SU-DHL-6 (cell line): ENCODE results near the gene PPARA.

ENCODE experiments used
- H2AFZ ChIP-seq: fragments of 200-600 bp; sonication (generic); 2 replicates; pipeline ENCODE4 v1.6.1; 2014; ENCODE audit warnings: low read depth, mild to moderate bottlenecking, moderate library complexity, mixed read lengths, antibody characterized with exemption, low read length; ENCODE audit not compliant: severe bottlenecking
- H3F3A ChIP-seq: fragments of 200-600 bp; shearing (Covaris generic); 2 replicates; pipeline ENCODE4 v1.6.0; 2016; ENCODE audit warnings: antibody characterized with exemption, mild to moderate bottlenecking; ENCODE audit not compliant: insufficient read depth
- H3K27ac ChIP-seq: fragments of 200-600 bp; sonication (generic); 2 replicates; pipeline ENCODE4 v1.5.1; 2016; ENCODE audit warnings: low read depth, mild to moderate bottlenecking, low read length, moderate library complexity, mixed read lengths
- H3K27me3 ChIP-seq: fragments of 200-600 bp; sonication (generic), shearing (Covaris generic); 2 replicates; pipeline ENCODE4 v1.6.0; 2014; ENCODE audit warnings: mild to moderate bottlenecking, low read length
- H3K36me3 ChIP-seq: fragments of 200-600 bp; sonication (generic); 2 replicates; pipeline ENCODE4 v1.6.1; 2014; ENCODE audit warnings: mild to moderate bottlenecking, low read length, mixed read lengths
- H3K4me2 ChIP-seq: fragments of 300-600, 200-600 bp; shearing (Covaris generic), sonication (generic); 2 replicates; pipeline ENCODE4 v1.6.0; 2014; ENCODE audit warnings: low read length, low read depth, mild to moderate bottlenecking; ENCODE audit not compliant: poor library complexity, severe bottlenecking
- H3K4me3 ChIP-seq: fragments of 200-600 bp; sonication (generic); 2 replicates; pipeline ENCODE4 v1.5.1; 2014; ENCODE audit warnings: antibody characterized with exemption, low read length, mild to moderate bottlenecking, mixed read lengths; ENCODE audit not compliant: insufficient read depth, poor library complexity, severe bottlenecking
- H3K79me2 ChIP-seq: fragments of 200-600 bp; sonication (generic); 2 replicates; pipeline ENCODE4 v1.6.1; 2014; ENCODE audit warnings: mild to moderate bottlenecking, low read length, moderate library complexity; ENCODE audit not compliant: insufficient read depth
- H3K9ac ChIP-seq: fragments of 200-600 bp; sonication (generic); 2 replicates; pipeline ENCODE4 v1.7.0; 2014; ENCODE audit warnings: mild to moderate bottlenecking, low read length
- H3K9me2 ChIP-seq: fragments of 200-600 bp; sonication (generic); replicated peaks from 2 replicates; pipeline ENCODE4 v1.6.1; 2014; ENCODE audit warnings: low read length; ENCODE audit not compliant: insufficient read depth
- H3K9me3 ChIP-seq: fragments of 200-600 bp; sonication (generic); 2 replicates; pipeline ENCODE4 v1.6.1; 2014; ENCODE audit warnings: low read length, mixed read lengths; ENCODE audit not compliant: insufficient read depth
- H4K20me1 ChIP-seq: fragments of 200-600 bp; sonication (generic); 2 replicates; pipeline ENCODE4 v1.6.1; 2014; ENCODE audit warnings: low read depth, mild to moderate bottlenecking, antibody characterized with exemption, low read length, moderate library complexity, mixed read lengths
- EZH2phosphoT487 ChIP-seq: fragments of 200-600 bp; sonication (generic), shearing (Covaris generic); conservative IDR thresholded peaks from 2 replicates; pipeline ENCODE4 v1.6.1; 2018; ENCODE audit warnings: mild to moderate bottlenecking, antibody characterized with exemption, low read length, moderate library complexity, mixed read lengths
- TF ChIP-seq, protein P1 (sequence below): fragments of 200-600 bp; sonication (generic); IDR thresholded peaks from one replicate; pipeline ENCODE4 v1.5.1; 2017; ENCODE audit warnings: antibody characterized with exemption, mild to moderate bottlenecking, low read length, moderate library complexity; ENCODE audit not compliant: insufficient read depth, poor library complexity, severe bottlenecking

The PPARA gene

GRCh38 chr22:46238541-46238940 lies 88.2 kb downstream of the PPARA start:
- TF ChIP-seq, protein P1, sequence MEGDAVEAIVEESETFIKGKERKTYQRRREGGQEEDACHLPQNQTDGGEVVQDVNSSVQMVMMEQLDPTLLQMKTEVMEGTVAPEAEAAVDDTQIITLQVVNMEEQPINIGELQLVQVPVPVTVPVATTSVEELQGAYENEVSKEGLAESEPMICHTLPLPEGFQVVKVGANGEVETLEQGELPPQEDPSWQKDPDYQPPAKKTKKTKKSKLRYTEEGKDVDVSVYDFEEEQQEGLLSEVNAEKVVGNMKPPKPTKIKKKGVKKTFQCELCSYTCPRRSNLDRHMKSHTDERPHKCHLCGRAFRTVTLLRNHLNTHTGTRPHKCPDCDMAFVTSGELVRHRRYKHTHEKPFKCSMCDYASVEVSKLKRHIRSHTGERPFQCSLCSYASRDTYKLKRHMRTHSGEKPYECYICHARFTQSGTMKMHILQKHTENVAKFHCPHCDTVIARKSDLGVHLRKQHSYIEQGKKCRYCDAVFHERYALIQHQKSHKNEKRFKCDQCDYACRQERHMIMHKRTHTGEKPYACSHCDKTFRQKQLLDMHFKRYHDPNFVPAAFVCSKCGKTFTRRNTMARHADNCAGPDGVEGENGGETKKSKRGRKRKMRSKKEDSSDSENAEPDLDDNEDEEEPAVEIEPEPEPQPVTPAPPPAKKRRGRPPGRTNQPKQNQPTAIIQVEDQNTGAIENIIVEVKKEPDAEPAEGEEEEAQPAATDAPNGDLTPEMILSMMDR = no peak
- no peak for TF ChIP-seq EZH2phosphoT487
- H3K9ac ChIP-seq = no peak overlapping the region
- H4K20me1 ChIP-seq = no peaks in the 10 kb centered on the region
- H3K4me3 ChIP-seq = no peak overlapping the region
- no peaks in the 10 kb centered on the region for H3K79me2 ChIP-seq
- H3K27ac ChIP-seq = no peak overlapping the region
- no peak overlapping the region for H3K4me2 ChIP-seq
- H3F3A ChIP-seq = no peaks in the 10 kb centered on the region
- no peaks in the 10 kb centered on the region for H3K9me2 ChIP-seq
- no peaks in the 10 kb centered on the region for H3K27me3 ChIP-seq
- H3K36me3 ChIP-seq = no peaks in the 10 kb centered on the region
- H2AFZ ChIP-seq = no peak overlapping the region
- H3K9me3 ChIP-seq = no peaks in the 10 kb centered on the region

DNA sequence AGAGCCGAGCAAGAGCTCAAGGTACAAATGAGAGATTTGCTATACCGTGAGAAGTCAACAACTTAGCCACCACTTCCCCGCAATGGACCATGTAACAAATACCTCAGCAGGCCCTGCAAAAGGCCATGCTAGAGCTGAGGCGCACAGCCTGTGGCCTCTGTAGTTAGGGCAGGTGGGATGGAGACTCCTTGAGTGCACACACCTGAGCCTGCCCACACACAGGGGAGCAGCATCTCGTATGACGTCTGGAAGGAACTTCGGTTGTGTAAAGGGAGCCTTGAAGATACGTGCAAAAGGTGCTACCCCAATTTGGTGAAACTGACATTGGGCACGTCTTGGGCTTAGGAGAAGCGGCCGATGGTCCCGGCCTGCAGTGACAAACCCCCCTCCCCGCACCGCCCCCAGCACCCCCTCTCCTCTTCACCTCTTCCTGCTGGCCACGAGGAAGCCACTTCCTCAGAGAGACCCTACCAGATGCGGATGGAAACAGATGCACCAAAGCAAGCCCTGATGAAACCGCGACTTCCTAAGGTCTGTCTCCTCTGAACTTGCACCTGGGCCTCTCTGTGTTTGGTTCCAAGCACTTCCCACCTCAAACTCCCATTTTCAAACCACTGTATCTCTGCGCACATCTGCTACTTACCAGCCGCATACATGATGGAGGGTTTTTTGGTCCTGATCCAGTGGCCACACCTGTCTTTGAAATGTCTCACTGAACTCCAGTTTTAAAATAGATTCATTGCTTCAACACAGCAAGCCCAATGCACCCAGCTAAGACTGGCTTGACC lies 89.1 kb downstream of the PPARA start:
- H3K79me2 ChIP-seq = no peaks in the 10 kb centered on the region
- H3K27me3 ChIP-seq = no peaks in the 10 kb centered on the region
- H3K36me3 ChIP-seq = no peaks in the 10 kb centered on the region
- no peaks in the 10 kb centered on the region for H3K9me3 ChIP-seq
- H3K4me2 ChIP-seq = no peak overlapping the region
- no peak overlapping the region for H3K27ac ChIP-seq
- no peaks in the 10 kb centered on the region for H3K9me2 ChIP-seq
- no peak for TF ChIP-seq EZH2phosphoT487
- TF ChIP-seq, protein P1 = no peak
- no peak overlapping the region for H3K9ac ChIP-seq
- H2AFZ ChIP-seq = no peak overlapping the region
- no peak overlapping the region for H3K4me3 ChIP-seq
- H3F3A ChIP-seq = no peaks in the 10 kb centered on the region
- H4K20me1 ChIP-seq = no peaks in the 10 kb centered on the region

DNA sequence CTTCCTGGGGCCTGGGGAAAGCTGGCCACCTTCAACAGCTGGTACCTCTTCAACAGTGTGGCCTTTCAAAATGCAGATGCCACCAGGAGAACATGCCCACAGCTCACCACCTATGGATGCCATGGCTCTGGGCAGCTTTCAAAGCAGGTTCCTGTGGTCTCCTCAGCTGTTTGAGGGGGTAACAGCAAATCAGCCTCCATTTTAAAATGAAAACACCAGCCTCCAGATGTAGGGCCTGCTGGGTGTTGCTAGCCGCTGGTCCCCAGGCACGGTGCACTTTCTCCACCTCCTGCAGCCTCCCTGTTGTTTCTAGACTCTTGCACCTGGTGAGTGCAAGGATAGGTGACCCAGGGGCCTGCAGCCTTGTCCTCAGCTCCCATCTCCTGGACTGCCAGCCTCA lies 89.7 kb downstream of the PPARA start:
- Histone ChIP-seq H4K20me1 (no peaks in the 10 kb centered on the region), H3K4me3 (no peak overlapping the region), H3K36me3 (no peaks in the 10 kb centered on the region), H3F3A (no peaks in the 10 kb centered on the region), H3K9ac (no peak overlapping the region), H3K9me2 (no peaks in the 10 kb centered on the region), H2AFZ (no peak overlapping the region), H3K4me2 (no peak overlapping the region), H3K79me2 (no peaks in the 10 kb centered on the region), H3K27ac (no peak overlapping the region), H3K27me3 (no peaks in the 10 kb centered on the region), H3K9me3 (no peaks in the 10 kb centered on the region)
- TF ChIP-seq, protein P1 = no peak
- TF ChIP-seq EZH2phosphoT487 = no peak
